Epithelial cell of esophagus (primary cell): ENCODE data around the gene GPAM.
A peak's percentile ranks its signal among the peaks of the same experiment; 100 is the strongest.

ENCODE experiments used
- DNase-seq: peaks from one replicate; pipeline ENCODE4 v3.0.0; 2010; ENCODE audit warnings: low read depth
- H3K4me3 ChIP-seq: 2 replicates; pipeline ENCODE4 v1.5.1; 2011; ENCODE audit warnings: mild to moderate bottlenecking, low read length, control low read depth
- CTCF ChIP-seq: IDR thresholded peaks from 2 replicates; pipeline ENCODE4 v1.5.1; 2011; ENCODE audit warnings: low read depth, mild to moderate bottlenecking, low read length, control low read depth, inconsistent platforms; ENCODE audit not compliant: insufficient read depth; ENCODE audit errors: missing control alignments

The GPAM gene

GRCh38 chr10:112227331-112227987 lies 43.9 kb upstream of the GPAM start:
- H3K4me3 ChIP-seq = no peak overlapping the region
- DNase-seq = peak; percentile 30
- no peak for TF ChIP-seq CTCF

- TF ChIP-seq CTCF = no peak
- no peak overlapping the region for H3K4me3 ChIP-seq
- no peak for DNase-seq
Observed at GRCh38 chr10:112226439-112227248, 43.1 kb upstream of the GPAM start.

GRCh38 chr10:112225771-112226438 lies 42.3 kb upstream of the GPAM start:
- TF ChIP-seq CTCF = no peak
- H3K4me3 ChIP-seq = no peak overlapping the region
- DNase-seq = no peak

GRCh38 chr10:112224933-112225529 lies 41.5 kb upstream of the GPAM start:
- TF ChIP-seq CTCF = no peak
- H3K4me3 ChIP-seq = no peak overlapping the region
- no peak for DNase-seq

GRCh38 chr10:112223725-112224124 lies 40.2 kb upstream of the GPAM start:
- no peak overlapping the region for H3K4me3 ChIP-seq
- DNase-seq = no peak
- no peak for TF ChIP-seq CTCF

- no peak for DNase-seq
- no peak overlapping the region for H3K4me3 ChIP-seq
- no peak for TF ChIP-seq CTCF
Observed at GRCh38 chr10:112222799-112223198, 39.2 kb upstream of the GPAM start.
